ENCODE results near the gene GCLC.

The GCLC gene

DNA sequence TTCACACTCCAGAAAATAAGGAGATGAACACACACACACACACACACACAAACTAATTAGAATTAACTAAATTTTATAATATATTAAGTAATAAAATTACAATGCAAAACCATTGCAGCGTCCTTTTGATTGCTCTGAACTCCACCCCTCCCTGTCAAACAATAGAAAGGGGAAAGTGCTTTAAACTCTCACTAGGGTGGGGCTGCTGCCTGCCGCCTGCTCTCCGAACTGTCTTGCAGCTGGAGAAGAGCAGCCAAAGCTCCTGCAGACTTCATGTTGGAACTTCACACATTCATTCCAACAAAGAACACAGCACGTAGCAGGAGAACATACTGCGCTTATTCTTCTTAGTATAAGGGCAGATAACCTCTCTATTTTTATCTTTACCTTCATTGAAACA, 83.2 kb downstream of the GCLC start:
- Histone ChIP-seq H3K27me3 (ENCODE audit: insufficient read depth, low read depth, severe bottlenecking) (no peaks in the 10 kb centered on the region), H3K27ac (no peak overlapping the region), H3K9me3 (ENCODE audit: severe bottlenecking) (no peaks in the 10 kb centered on the region), H3K4me3 (ENCODE audit: low read depth, low read length) (no peak overlapping the region), H3K36me3 (no peaks in the 10 kb centered on the region)
- no peak for TF ChIP-seq CTCF (IDR thresholded peaks at IDR 0.05; ENCODE audit: low read depth, low read length)
- no peak for DNase-seq

DNA sequence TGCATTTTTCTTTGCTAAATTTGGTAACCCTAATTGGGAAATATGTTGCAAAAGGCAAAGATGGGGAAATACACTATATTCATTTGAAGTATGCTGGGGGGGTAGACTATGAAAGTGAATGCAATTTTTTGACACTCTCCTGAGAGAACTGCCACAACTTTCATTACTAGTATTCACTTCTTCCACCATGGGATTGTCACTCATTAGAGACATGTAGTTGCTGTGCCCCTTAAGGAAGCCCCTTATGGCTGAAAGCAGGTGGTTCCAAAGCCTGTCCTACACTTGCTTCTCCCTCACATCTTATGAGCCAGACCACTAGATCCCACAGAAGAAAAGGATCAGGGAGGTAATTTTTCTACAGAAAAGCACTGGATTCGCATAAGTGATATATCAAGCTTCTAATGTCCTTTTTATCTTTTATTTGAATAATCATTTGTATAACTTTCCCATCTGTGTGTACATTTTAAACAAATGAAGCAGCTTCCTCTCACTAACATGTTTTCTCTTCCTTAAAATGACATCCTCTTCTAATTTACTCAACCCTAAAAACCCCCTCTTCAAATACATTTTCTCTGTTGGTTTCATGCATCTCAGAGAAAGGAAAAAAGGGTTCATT, 83.8 kb downstream of the GCLC start:
- DNase-seq, result no peak
- H3K9me3 ChIP-seq (ENCODE audit: severe bottlenecking), result no peaks in the 10 kb centered on the region
- no peak overlapping the region for H3K4me3 ChIP-seq (ENCODE audit: low read depth, low read length)
- H3K36me3 ChIP-seq, result no peaks in the 10 kb centered on the region
- H3K27ac ChIP-seq, result no peak overlapping the region
- no peaks in the 10 kb centered on the region for H3K27me3 ChIP-seq (ENCODE audit: insufficient read depth, low read depth, severe bottlenecking)
- no peak for TF ChIP-seq CTCF (IDR thresholded peaks at IDR 0.05; ENCODE audit: low read depth, low read length)

DNA sequence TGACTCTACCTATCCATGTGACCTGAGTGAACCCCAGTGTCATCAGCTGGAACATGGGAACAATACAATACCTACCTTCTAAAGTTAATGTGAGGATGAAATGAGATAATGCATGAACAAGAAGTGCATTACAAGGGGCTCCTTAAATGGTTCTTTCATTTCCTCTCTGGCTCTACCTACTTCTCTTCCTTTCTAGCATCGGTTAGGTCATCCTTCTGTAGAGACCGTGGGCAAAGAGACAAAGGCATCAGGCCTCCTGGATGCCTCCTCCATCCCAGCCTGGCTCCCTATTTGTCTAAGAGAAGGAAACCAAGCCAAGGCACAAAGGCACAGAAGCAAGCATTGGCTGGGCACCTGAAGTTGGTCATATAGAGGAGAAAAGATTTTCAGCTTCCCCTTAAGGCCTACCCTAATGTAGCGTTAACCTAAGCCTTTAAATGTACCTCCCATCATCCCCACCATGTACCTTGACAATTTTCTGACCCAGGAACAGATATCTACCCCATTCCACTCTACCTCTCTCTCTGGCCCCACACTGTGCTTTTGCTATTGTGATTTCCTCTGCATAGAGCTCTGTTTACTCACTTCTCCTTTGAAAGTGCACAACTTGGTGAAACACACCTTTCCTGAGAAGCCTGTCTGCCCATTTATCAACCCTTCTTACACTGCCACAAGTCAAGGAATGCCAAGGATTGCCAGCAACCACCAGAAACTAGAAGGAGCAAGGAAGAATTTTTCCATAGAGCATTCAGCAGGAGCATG, 86.6 kb downstream of the GCLC start:
- Histone ChIP-seq H3K27ac (no peak overlapping the region), H3K4me3 (ENCODE audit: low read depth, low read length) (no peak overlapping the region), H3K36me3 (no peaks in the 10 kb centered on the region), H3K27me3 (ENCODE audit: insufficient read depth, low read depth, severe bottlenecking) (no peaks in the 10 kb centered on the region), H3K9me3 (ENCODE audit: severe bottlenecking) (peaks cover 4% of the 10 kb centered on the region)
- DNase-seq, result no peak
- no peak for TF ChIP-seq CTCF (IDR thresholded peaks at IDR 0.05; ENCODE audit: low read depth, low read length)

- Histone ChIP-seq H3K9me3 (ENCODE audit: severe bottlenecking) (peaks cover 4% of the 10 kb centered on the region), H3K27ac (no peak overlapping the region), H3K27me3 (ENCODE audit: insufficient read depth, low read depth, severe bottlenecking) (no peaks in the 10 kb centered on the region), H3K36me3 (no peaks in the 10 kb centered on the region), H3K4me3 (ENCODE audit: low read depth, low read length) (no peak overlapping the region)
- TF ChIP-seq CTCF (IDR thresholded peaks at IDR 0.05; ENCODE audit: low read depth, low read length), result no peak
- DNase-seq, result no peak
These were observed 88.1 kb downstream of the GCLC start for GRCh38 chr6:53456809-53457208.

DNA sequence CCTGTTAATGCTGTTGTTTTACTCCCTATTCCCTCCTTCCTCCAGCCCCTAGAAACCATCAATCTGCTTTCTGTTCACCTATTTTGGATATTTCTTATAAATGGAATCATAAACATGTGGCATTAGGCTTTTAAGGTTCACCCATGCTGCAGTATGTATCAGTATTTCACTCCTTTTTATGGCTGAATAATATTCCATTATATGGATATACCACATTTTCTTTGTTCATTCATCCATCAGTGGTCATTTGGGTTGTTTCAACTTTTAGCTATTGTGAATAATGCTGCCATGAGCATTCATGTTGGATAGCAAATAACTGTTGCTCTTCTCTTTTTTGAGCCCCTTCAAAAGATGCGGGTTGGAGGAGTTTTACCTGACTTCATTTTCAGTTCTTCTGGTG, 89.2 kb downstream of the GCLC start:
- Histone ChIP-seq H3K27ac (no peak overlapping the region), H3K27me3 (ENCODE audit: insufficient read depth, low read depth, severe bottlenecking) (no peaks in the 10 kb centered on the region), H3K9me3 (ENCODE audit: severe bottlenecking) (peaks cover 4% of the 10 kb centered on the region), H3K36me3 (no peaks in the 10 kb centered on the region), H3K4me3 (ENCODE audit: low read depth, low read length) (no peak overlapping the region)
- no peak for TF ChIP-seq CTCF (IDR thresholded peaks at IDR 0.05; ENCODE audit: low read depth, low read length)
- DNase-seq, result no peak
